HFFc6 (cell line): ENCODE data around the gene TMEM119. TPM values are rescaled to one million over a fixed set of nuclear protein-coding genes. Genes with fewer than 3 reads are reported as not detected.

Experiments used
- DNase-seq: peaks from one replicate; pipeline ENCODE4 v3.0.0-alpha.2; 2018
- H3K27ac Mint-ChIP-seq: 2 replicates; pipeline ENCODE4 v1.8.0; 2020; ENCODE audit warnings: mild to moderate bottlenecking, mixed read lengths
- H3K27me3 Mint-ChIP-seq: 2 replicates; pipeline ENCODE4 v1.8.0; 2021; ENCODE audit warnings: mild to moderate bottlenecking, moderate library complexity, mixed read lengths; ENCODE audit not compliant: insufficient read depth
- H3K36me3 Mint-ChIP-seq: 2 replicates; pipeline ENCODE4 v1.8.0; 2021; ENCODE audit warnings: low read depth, mixed read lengths
- H3K4me1 Mint-ChIP-seq: 2 replicates; pipeline ENCODE4 v1.8.0; 2020; ENCODE audit warnings: low read depth, mixed read lengths
- H3K4me3 Mint-ChIP-seq: 2 replicates; pipeline ENCODE4 v1.8.0; 2020; ENCODE audit warnings: mild to moderate bottlenecking, moderate library complexity, mixed read lengths
- H3K9me3 Mint-ChIP-seq: 2 replicates; pipeline ENCODE4 v1.8.0; 2020; ENCODE audit warnings: mild to moderate bottlenecking, mixed read lengths
- total RNA-seq, 6 experiments: library from RNA; stranded (reverse); fragmentation: NEBNext Ultra II Directional; extraction: Animal tissue kit (Norgen Biotek cat#: 25700); gene quantifications; 2 replicates in 1 of 6; 3 replicates in 5 of 6; pipeline ENCODE4 v1.2.3, GENCODE V29; 2021
- TF ChIP-seq, protein P1 (sequence below): fragments of 200-600 bp; sonication (generic); IDR thresholded peaks from 2 replicates; pipeline ENCODE4 v1.5.0; 2021; ENCODE audit warnings: antibody characterized with exemption, mild to moderate bottlenecking

TMEM119 gene
- total RNA-seq, 6 experiments from 2014 or later: 11.9 to 22.2 (median 19.1) TPM

DNA sequence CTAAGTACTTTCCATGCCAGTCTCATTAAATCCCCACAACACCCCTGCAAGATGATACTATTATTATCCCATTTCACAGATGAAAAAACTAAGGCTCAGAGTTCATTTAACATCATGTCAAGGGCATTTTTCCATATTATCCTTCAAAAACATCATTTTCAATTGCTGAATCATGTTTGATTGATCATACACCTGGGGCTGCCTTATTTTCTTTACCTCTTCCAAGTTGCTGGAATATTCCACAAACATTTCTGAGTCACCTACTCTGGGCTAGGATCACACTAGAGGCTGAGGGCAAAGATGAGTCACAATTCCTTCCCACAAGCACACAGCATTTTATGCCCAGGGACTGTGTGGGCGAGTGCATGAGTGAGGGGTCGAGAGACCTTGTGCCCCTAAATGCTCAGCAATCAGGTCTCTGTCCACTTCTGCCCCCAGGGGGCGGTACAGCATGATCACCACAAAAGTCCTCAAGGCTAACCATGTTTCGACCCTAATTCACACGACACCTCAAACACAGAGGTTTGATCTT, 14.1 kb upstream of the TMEM119 start:
- TF ChIP-seq, protein P1, sequence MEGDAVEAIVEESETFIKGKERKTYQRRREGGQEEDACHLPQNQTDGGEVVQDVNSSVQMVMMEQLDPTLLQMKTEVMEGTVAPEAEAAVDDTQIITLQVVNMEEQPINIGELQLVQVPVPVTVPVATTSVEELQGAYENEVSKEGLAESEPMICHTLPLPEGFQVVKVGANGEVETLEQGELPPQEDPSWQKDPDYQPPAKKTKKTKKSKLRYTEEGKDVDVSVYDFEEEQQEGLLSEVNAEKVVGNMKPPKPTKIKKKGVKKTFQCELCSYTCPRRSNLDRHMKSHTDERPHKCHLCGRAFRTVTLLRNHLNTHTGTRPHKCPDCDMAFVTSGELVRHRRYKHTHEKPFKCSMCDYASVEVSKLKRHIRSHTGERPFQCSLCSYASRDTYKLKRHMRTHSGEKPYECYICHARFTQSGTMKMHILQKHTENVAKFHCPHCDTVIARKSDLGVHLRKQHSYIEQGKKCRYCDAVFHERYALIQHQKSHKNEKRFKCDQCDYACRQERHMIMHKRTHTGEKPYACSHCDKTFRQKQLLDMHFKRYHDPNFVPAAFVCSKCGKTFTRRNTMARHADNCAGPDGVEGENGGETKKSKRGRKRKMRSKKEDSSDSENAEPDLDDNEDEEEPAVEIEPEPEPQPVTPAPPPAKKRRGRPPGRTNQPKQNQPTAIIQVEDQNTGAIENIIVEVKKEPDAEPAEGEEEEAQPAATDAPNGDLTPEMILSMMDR: peak; percentile 79
- H3K36me3 Mint-ChIP-seq: peaks cover 12% of the 10 kb centered on the region
- peak; percentile 81 for DNase-seq
- H3K27me3 Mint-ChIP-seq: peaks cover 2% of the 10 kb centered on the region; the same call in 1 of the 2 replicates
- peaks cover 6% of the 10 kb centered on the region; the same call in 1 of the 2 replicates for H3K9me3 Mint-ChIP-seq
- no peak overlapping the region for H3K4me3 Mint-ChIP-seq
- peak overlapping the region; percentile 77 for H3K27ac Mint-ChIP-seq
- peaks cover 51% of the 10 kb centered on the region for H3K4me1 Mint-ChIP-seq

DNA sequence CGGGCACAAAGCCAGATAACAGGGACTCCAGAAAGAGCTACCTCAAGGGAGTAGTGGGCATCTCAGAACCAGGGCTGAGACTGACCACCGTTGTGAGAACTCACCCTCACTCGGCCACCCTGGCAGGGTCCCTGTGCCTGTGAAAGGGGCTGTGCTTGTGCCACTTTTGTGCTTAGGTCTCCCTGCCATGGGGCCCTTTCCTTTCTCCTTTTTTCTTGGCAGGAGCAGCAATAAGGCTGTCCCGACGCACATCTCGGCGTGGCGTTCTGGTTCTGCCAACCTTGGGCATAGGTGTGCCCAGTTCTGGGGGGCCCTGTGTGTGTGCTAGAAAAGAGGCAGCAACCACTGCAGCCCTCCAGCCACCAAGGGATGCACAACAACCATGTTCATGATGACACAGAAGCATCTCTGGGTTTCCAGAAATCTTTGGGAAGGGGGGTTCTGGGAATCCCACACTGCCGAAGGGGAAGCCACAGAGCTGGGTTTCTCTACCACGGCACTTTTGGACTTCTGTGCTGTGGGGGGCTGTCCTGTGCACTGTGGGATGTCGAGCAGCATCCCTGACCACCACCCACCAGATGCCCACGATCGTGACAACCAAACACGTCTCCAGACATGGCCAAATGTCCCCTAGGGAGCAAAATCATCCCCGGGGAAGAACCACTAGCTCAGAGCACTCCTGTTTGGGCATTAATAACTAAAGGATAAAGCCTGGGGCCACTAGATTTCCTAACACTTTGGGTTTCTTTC, 13.1 kb upstream of the TMEM119 start:
- Mint-ChIP-seq H3K4me3 (no peak overlapping the region), H3K27ac (peak overlapping the region; percentile 77; the same call in 1 of the 2 replicates), H3K36me3 (peaks cover 6% of the 10 kb centered on the region; the same call in 1 of the 2 replicates), H3K4me1 (peaks cover 44% of the 10 kb centered on the region), H3K27me3 (peaks cover 2% of the 10 kb centered on the region; the same call in 1 of the 2 replicates), H3K9me3 (peaks cover 1% of the 10 kb centered on the region; the same call in 1 of the 2 replicates)
- DNase-seq: no peak
- TF ChIP-seq, protein P1: no peak

DNA sequence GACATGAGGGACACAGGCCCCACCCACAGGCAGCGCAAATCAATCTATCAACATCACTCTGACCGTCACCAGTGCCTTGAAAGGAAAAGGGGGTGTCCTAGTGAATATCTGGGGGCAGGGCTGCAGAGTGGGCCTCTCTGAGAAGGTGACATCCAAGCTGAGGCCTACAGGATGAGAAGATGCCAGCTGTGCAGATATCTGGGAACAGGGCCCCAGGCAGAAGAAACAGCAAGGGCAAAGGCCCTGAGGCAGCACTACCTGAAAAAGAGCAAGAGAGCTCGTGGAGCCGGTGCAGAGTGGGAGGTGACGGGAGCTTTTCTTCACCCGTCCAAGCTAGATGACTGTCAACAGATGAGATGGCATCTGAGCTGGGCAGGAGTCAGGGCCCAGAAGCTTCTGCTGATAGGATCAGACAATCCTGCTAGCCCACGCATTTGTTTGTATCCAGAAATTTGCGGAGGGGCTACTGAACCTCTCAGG, 12.5 kb upstream of the TMEM119 start:
- H3K27me3 Mint-ChIP-seq: peaks cover 2% of the 10 kb centered on the region
- H3K27ac Mint-ChIP-seq: peak overlapping the region; percentile 22; the same call in 1 of the 2 replicates
- 0 out of 2 replicates have a peak, but pooled peaks cover 6% of the 10 kb centered on the region for H3K36me3 Mint-ChIP-seq
- TF ChIP-seq, protein P1: no peak
- DNase-seq: no peak
- no peak overlapping the region for H3K4me3 Mint-ChIP-seq
- H3K4me1 Mint-ChIP-seq: peaks cover 47% of the 10 kb centered on the region
- no peaks in the 10 kb centered on the region for H3K9me3 Mint-ChIP-seq

DNA sequence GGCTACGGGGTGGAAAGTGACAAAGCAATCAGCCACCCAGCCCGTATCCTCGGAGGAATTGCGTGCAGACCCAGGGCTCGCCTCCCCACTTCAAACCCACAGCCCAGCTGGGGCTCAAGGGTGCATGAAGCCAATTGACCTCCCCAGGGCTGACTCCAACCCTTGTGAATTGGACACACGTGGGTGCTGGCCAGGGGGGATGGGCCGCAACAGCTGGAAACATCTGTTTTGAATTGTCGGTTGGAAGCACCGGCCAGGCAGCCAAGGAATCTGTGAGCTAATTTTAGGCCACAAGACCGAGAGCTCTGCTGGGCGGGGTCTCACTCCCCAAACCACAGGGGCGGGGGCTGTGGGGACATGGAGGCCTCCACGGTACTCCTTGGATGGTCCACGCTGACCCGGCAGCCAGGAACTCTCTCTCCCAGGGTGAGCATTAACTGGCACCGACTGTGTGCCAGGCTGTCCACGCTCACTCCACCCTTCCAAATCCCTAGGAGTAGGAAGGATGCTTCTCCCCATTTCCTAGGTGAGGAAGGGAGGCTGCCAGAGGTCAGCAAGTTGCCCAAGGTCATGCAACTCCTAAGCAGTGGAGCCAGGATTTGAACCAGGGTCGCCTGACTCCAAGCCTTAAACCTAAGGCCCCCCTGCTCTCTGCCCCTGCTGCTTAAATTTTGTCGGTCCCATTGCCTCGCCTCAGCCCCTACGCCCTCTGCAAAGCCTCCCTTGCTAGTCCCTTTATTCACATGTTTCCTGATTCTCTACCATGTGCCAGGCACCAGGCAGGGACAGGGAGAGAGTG, 11.9 kb upstream of the TMEM119 start:
- H3K9me3 Mint-ChIP-seq: no peaks in the 10 kb centered on the region
- TF ChIP-seq, protein P1: no peak
- peaks cover 2% of the 10 kb centered on the region for H3K27me3 Mint-ChIP-seq
- H3K36me3 Mint-ChIP-seq: 0 out of 2 replicates have a peak, but pooled peaks cover 6% of the 10 kb centered on the region
- peaks cover 51% of the 10 kb centered on the region for H3K4me1 Mint-ChIP-seq
- peak; percentile 57 for DNase-seq
- H3K27ac Mint-ChIP-seq: peak overlapping the region; percentile 29
- no peak overlapping the region for H3K4me3 Mint-ChIP-seq

DNA sequence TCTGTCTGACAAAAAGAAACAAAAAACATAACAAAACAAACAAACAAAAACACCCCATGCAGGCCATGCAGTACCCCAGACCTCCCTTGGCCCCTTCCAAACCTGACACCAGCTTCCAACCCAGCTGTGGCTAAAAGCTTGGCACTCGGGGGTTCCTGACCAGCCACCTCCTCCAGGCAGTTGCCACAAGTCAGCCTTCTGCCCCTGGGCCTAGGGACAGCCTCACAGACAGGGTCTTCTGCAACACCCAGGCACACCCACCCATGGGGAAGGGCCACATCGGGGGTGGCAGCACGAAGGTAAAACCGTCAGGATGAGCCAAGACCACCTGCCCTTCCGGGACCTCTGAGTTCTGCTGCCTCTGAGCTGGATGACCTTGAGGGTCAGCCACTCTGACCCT, 10.7 kb upstream of the TMEM119 start:
- H3K36me3 Mint-ChIP-seq: 0 out of 2 replicates have a peak, but pooled peaks cover 6% of the 10 kb centered on the region
- H3K27me3 Mint-ChIP-seq: peaks cover 3% of the 10 kb centered on the region
- no peak overlapping the region for H3K4me3 Mint-ChIP-seq
- H3K4me1 Mint-ChIP-seq: peaks cover 49% of the 10 kb centered on the region
- H3K27ac Mint-ChIP-seq: no peak overlapping the region
- no peak for DNase-seq
- no peaks in the 10 kb centered on the region for H3K9me3 Mint-ChIP-seq
- TF ChIP-seq, protein P1: no peak
